Gastrocnemius medialis (tissue), 4 donors: Measurements from ENCODE around the gene GULP1.

Source experiments
- CTCF ChIP-seq, 5 experiments: fragments of 450-650 bp in 3 of 5; fragments of 200-600 bp in 2 of 5; sonication (generic) in 2 of 5; IDR thresholded peaks in 4 of 5; conservative IDR thresholded peaks in 1 of 5; 1 replicate in 4 of 5; 2 replicates in 1 of 5; pipeline ENCODE4 v1.5.1; 2016 to 2019; ENCODE audit warnings: antibody characterized with exemption in 5 of 5, mild to moderate bottlenecking in 3 of 5, moderate library complexity in 3 of 5
- POLR2A ChIP-seq, 2 donors: fragments of 450-650 bp; IDR thresholded peaks; one replicate each; pipeline ENCODE4 v1.6.1; 2017; ENCODE audit warnings: antibody characterized with exemption in 2 of 2, mild to moderate bottlenecking in 2 of 2, moderate library complexity in 2 of 2

- TF ChIP-seq POLR2A (IDR thresholded peaks at IDR 0.05) (no peak), CTCF (IDR thresholded peaks at IDR 0.05 in 4 of 5, conservative IDR thresholded peaks at IDR 0.05 in 1 of 5) (no peak)
These were observed 226.7 kb downstream of the GULP1 start for GRCh38 chr2:188518381-188518780.
